Endodermal cell (in vitro differentiated cells): ENCODE measurements around the gene HOXD13. TPM values are rescaled to one million over a fixed set of nuclear protein-coding genes. Genes with fewer than 3 reads are reported as not detected.
A peak's percentile ranks its signal among the peaks of the same experiment; 100 is the strongest.

Experiments used
- DNase-seq: peaks from one replicate; pipeline ENCODE4 v3.0.0-alpha.2; 2017
- H3K27ac ChIP-seq: 2 replicates; pipeline ENCODE4 v1.5.1; 2013; ENCODE audit warnings: mild to moderate bottlenecking, low read depth, low read length, moderate library complexity
- H3K27me3 ChIP-seq: 2 replicates; pipeline ENCODE4 v1.6.1; 2013; ENCODE audit warnings: mild to moderate bottlenecking, low read length, moderate library complexity; ENCODE audit not compliant: insufficient read depth, control insufficient read depth, poor library complexity, severe bottlenecking
- H3K36me3 ChIP-seq: 2 replicates; pipeline ENCODE4 v1.7.0; 2013; ENCODE audit warnings: mild to moderate bottlenecking, low read length, moderate library complexity; ENCODE audit not compliant: control insufficient read depth, insufficient read depth
- H3K4me1 ChIP-seq: one replicate; pipeline ENCODE4 v1.7.0; 2013; ENCODE audit warnings: low read length; ENCODE audit not compliant: control insufficient read depth, insufficient read depth
- H3K4me3 ChIP-seq: 2 replicates; pipeline ENCODE4 v1.5.1; 2013; ENCODE audit warnings: mild to moderate bottlenecking, low read length, moderate library complexity
- H3K9ac ChIP-seq: 2 replicates; pipeline ENCODE4 v1.6.1; 2013; ENCODE audit warnings: mild to moderate bottlenecking, low read length, moderate library complexity; ENCODE audit not compliant: poor library complexity, severe bottlenecking; ENCODE audit errors: extremely low read depth
- H3K9me3 ChIP-seq: 2 replicates; pipeline ENCODE4 v1.6.1; 2013; ENCODE audit warnings: mild to moderate bottlenecking, low read length, moderate library complexity; ENCODE audit not compliant: control insufficient read depth
- H3K27ac Mint-ChIP-seq: 2 replicates; pipeline ENCODE4 v1.8.0; 2020; ENCODE audit warnings: mixed read lengths
- H3K27me3 Mint-ChIP-seq: 2 replicates; pipeline ENCODE4 v1.8.0; 2021; ENCODE audit warnings: mild to moderate bottlenecking, mixed read lengths; ENCODE audit not compliant: insufficient read depth
- H3K36me3 Mint-ChIP-seq: 2 replicates; pipeline ENCODE4 v1.8.0; 2020; ENCODE audit warnings: low read depth, mixed read lengths
- H3K4me1 Mint-ChIP-seq: 2 replicates; pipeline ENCODE4 v1.8.0; 2020; ENCODE audit warnings: mixed read lengths
- H3K4me3 Mint-ChIP-seq: 2 replicates; pipeline ENCODE4 v1.8.0; 2020; ENCODE audit warnings: mild to moderate bottlenecking, moderate library complexity, mixed read lengths
- H3K9me3 Mint-ChIP-seq: 2 replicates; pipeline ENCODE4 v1.8.0; 2020; ENCODE audit warnings: mild to moderate bottlenecking, mixed read lengths
- CTCF ChIP-seq: fragments of 200-600 bp; sonication (generic); conservative IDR thresholded peaks from 2 replicates; pipeline ENCODE4 v1.5.0; 2021; ENCODE audit warnings: antibody characterized with exemption, mild to moderate bottlenecking
- WGBS, 2 experiments: methylation state at CpG; one replicate each; pipeline versions ENCODE4 v1.1.5 to v1.1.7; 2013; ENCODE audit warnings: missing lambda C conversion rate in 2 of 2, mixed read lengths in 1 of 2; ENCODE audit not compliant: insufficient coverage in 1 of 2, insufficient read length in 1 of 2; 5-methylcytosine and 5-hydroxymethylcytosine counted together
- long read RNA-seq, 4 experiments: library from polyadenylated mRNA in 2 of 4; library from RNA in 1 of 4; library from capped mRNA in 1 of 4; stranded (forward) in 3 of 4; unstranded in 1 of 4; transcript quantifications; one replicate each; pipeline ENCODE4 v2.0.0, GENCODE V29; 2020 to 2021; ENCODE audit warnings: inconsistent platforms in 1 of 4
- polyA plus RNA-seq, 2 experiments: library from polyadenylated mRNA; stranded (reverse); fragments of 50-300 nt; gene quantifications; one replicate each; pipeline ENCODE4 v1.2.3, GENCODE V29; 2013
- total RNA-seq, 2 donors: library from RNA; stranded (reverse); fragmentation: NEBNext Ultra II Directional in 1 of 2; extraction: Animal tissue kit (Norgen Biotek cat#: 25700) in 1 of 2; gene quantifications; 2 replicates in 1 of 2; 3 replicates in 1 of 2; pipeline ENCODE4 v1.2.1, GENCODE V29; 2021

The HOXD13 gene
- total RNA-seq, result under 1 TPM; 0.11 to 0.40 TPM
- 0.39 TPM for polyA plus RNA-seq (2013, experiment 1 of 2)
- polyA plus RNA-seq (2013, experiment 2 of 2), result 0.25 TPM
- long read RNA-seq, experiment 1, result 0 reads
- long read RNA-seq, experiment 2, partial matches to known transcripts, result 0 of 2 reads
- long read RNA-seq, experiment 2, other reads (novel, unspliced or antisense), result 0 of 2 reads
- long read RNA-seq, experiment 3, result 0 reads
- long read RNA-seq, experiment 4, result 0 reads

GRCh38 chr2:176092270-176093144, at the start of gene HOXD13:
Gene HOXD13 (plus strand): TSS chr2:176092721. CDS start chr2:176092891, 170 bp downstream.
- Histone ChIP-seq H3K4me3 (peak within 1 kb of the TSS; percentile 66), H3K9me3 (peaks cover 5% of the 10 kb centered on the region), H3K27me3 (peaks cover 97% of the 10 kb centered on the region), H3K4me1 (peaks cover 5% of the 10 kb centered on the region), H3K36me3 (no peaks in the 10 kb centered on the region), H3K27ac (no peak within 1 kb of the TSS), H3K9ac (no peak within 1 kb of the TSS)
- Mint-ChIP-seq H3K36me3 (no peaks in the 10 kb centered on the region), H3K4me3 (peak within 1 kb of the TSS; percentile 48), H3K9me3 (no peaks in the 10 kb centered on the region), H3K27ac (no peak within 1 kb of the TSS), H3K4me1 (peaks cover 28% of the 10 kb centered on the region), H3K27me3 (peaks cover 96% of the 10 kb centered on the region)
- WGBS, 2 experiments, result 0 to 1% methylated on average over 3 to 95 of the region's 95 CpGs
- DNase-seq, result peak; percentile 91
- no peak for TF ChIP-seq CTCF

- H3K27me3 ChIP-seq, result peaks cover 6% of the 10 kb centered on the region
- no CpG with 5 or more reads among the region's 1 CpG for WGBS, 2 experiments
- no peak overlapping the region for H3K9ac ChIP-seq
These were observed 36.1 kb upstream of the HOXD13 start for GRCh38 chr2:176056406-176056805.

GRCh38 chr2:176063958-176064357, 28.6 kb upstream of the HOXD13 start:
- no peak overlapping the region for H3K4me3 Mint-ChIP-seq

More at GRCh38 chr2:176056406-176056805, 36.1 kb upstream of the HOXD13 start:
- no peak for DNase-seq
- H3K27ac Mint-ChIP-seq, result no peak overlapping the region
- H3K27ac ChIP-seq, result no peak overlapping the region
- H3K36me3 Mint-ChIP-seq, result no peaks in the 10 kb centered on the region
- no peak for TF ChIP-seq CTCF
- H3K4me3 Mint-ChIP-seq, result no peak overlapping the region
- H3K36me3 ChIP-seq, result no peaks in the 10 kb centered on the region
- peaks cover 59% of the 10 kb centered on the region for H3K27me3 Mint-ChIP-seq
- no peaks in the 10 kb centered on the region for H3K9me3 Mint-ChIP-seq
- no peak overlapping the region for H3K4me3 ChIP-seq
- no peaks in the 10 kb centered on the region for H3K4me1 Mint-ChIP-seq
- no peaks in the 10 kb centered on the region for H3K9me3 ChIP-seq
- no peaks in the 10 kb centered on the region for H3K4me1 ChIP-seq

More at GRCh38 chr2:176063958-176064357, 28.6 kb upstream of the HOXD13 start:
- Mint-ChIP-seq H3K27me3 (peaks cover 81% of the 10 kb centered on the region), H3K27ac (no peak overlapping the region), H3K4me1 (peaks cover 18% of the 10 kb centered on the region), H3K9me3 (peaks cover 2% of the 10 kb centered on the region), H3K36me3 (no peaks in the 10 kb centered on the region)
- H3K9me3 ChIP-seq, result peaks cover 4% of the 10 kb centered on the region
- no peak overlapping the region for H3K4me3 ChIP-seq
- H3K9ac ChIP-seq, result no peak overlapping the region
- H3K27ac ChIP-seq, result no peak overlapping the region
- no peaks in the 10 kb centered on the region for H3K36me3 ChIP-seq
- H3K27me3 ChIP-seq, result peaks cover 37% of the 10 kb centered on the region
- TF ChIP-seq CTCF, result no peak
- peaks cover 5% of the 10 kb centered on the region for H3K4me1 ChIP-seq
- WGBS, 2 experiments, result 93 to 100% methylated on average over 2 of the region's 2 CpGs
- DNase-seq, result no peak
